GM10266 (cell line): ENCODE data around the gene PCGF2.
A peak's percentile ranks its signal among the peaks of the same experiment; 100 is the strongest.

Source experiments
- DNase-seq: peaks from one replicate; pipeline ENCODE4 v3.0.0; 2012; ENCODE audit errors: extremely low spot score
- TF ChIP-seq, protein P1 (sequence below): IDR thresholded peaks from 2 replicates; pipeline ENCODE4 v1.5.1; 2012; ENCODE audit warnings: mild to moderate bottlenecking, low read depth; ENCODE audit not compliant: control insufficient read depth, insufficient read depth; ENCODE audit errors: missing control alignments

The PCGF2 gene

GRCh38 chr17:38746849-38747462 lies 1.2 kb downstream of the PCGF2 start:
- TF ChIP-seq, protein P1, sequence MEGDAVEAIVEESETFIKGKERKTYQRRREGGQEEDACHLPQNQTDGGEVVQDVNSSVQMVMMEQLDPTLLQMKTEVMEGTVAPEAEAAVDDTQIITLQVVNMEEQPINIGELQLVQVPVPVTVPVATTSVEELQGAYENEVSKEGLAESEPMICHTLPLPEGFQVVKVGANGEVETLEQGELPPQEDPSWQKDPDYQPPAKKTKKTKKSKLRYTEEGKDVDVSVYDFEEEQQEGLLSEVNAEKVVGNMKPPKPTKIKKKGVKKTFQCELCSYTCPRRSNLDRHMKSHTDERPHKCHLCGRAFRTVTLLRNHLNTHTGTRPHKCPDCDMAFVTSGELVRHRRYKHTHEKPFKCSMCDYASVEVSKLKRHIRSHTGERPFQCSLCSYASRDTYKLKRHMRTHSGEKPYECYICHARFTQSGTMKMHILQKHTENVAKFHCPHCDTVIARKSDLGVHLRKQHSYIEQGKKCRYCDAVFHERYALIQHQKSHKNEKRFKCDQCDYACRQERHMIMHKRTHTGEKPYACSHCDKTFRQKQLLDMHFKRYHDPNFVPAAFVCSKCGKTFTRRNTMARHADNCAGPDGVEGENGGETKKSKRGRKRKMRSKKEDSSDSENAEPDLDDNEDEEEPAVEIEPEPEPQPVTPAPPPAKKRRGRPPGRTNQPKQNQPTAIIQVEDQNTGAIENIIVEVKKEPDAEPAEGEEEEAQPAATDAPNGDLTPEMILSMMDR = no peak
- DNase-seq = no peak

DNA sequence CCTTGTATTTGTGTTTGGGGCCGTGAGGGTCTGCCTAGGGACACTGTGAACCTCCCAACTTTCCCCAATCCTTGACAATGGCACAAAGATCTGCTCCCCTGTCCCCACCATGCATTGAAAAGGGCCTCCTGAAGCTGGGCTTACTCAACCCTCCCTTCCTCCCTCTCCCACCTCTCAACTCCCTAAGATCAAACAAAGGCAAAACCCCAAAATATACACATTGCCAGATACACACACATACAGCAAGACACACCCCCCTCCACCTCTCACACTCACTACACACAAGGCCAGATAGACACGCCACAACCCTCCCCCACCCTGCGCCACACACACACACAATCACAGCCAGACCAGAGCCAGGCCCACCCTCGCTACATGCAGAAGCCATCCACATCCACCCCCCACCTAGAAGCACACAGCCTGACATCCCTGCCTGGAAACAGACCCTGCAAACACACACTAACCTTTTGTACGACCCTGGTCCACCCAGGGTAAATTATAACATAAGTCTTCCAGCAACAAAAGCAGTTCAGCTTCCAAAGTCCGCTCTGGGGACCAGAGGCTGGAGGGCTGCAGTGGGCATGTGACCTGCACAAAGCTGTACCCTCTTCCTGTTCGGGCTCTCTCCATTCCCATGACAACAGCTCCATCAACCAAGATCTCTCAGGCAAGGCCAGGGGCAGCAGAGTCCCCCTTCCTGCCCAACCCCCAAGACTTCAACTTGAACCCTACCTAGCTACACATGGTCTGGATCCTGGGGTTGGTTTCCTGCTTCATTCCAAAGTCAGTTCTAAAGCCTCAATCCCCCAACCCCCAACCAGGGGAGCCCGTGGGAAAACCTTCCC lies 1.9 kb downstream of the PCGF2 start:
- TF ChIP-seq, protein P1 = no peak
- DNase-seq = no peak

GRCh38 chr17:38745545-38745944 lies 2.6 kb downstream of the PCGF2 start:
- TF ChIP-seq, protein P1 = no peak
- DNase-seq = no peak

DNA sequence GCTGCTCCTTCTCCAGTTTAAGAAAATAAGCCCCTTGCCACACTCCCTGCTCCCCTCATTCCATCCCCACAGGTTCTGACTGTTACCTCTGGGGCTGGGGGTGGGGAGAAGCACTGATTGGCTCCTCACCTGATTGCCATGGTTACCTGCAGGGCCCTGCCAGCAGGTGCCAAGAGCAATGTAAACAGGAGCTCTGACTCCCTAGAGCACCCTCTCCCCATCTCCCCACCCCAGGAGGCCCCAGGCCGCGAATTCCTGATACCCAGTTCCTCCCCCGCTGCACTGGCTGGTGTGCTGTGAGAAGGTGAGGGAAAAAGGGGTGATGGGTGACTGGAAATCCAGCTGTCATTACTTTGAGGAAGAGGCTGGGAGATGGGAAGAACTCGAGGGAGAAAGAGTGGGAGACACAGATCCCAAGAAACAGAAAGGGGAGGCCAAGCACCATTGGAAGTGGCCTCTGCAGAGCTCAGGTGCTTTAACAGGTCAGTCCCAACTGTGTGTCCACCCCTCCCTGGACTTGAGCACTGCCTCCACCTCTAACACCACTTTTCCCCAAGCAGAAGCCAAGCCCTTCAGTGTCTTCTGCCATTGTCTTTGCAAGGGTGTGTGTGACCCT lies 4.5 kb downstream of the PCGF2 start:
- TF ChIP-seq, protein P1 = no peak
- DNase-seq = no peak

DNA sequence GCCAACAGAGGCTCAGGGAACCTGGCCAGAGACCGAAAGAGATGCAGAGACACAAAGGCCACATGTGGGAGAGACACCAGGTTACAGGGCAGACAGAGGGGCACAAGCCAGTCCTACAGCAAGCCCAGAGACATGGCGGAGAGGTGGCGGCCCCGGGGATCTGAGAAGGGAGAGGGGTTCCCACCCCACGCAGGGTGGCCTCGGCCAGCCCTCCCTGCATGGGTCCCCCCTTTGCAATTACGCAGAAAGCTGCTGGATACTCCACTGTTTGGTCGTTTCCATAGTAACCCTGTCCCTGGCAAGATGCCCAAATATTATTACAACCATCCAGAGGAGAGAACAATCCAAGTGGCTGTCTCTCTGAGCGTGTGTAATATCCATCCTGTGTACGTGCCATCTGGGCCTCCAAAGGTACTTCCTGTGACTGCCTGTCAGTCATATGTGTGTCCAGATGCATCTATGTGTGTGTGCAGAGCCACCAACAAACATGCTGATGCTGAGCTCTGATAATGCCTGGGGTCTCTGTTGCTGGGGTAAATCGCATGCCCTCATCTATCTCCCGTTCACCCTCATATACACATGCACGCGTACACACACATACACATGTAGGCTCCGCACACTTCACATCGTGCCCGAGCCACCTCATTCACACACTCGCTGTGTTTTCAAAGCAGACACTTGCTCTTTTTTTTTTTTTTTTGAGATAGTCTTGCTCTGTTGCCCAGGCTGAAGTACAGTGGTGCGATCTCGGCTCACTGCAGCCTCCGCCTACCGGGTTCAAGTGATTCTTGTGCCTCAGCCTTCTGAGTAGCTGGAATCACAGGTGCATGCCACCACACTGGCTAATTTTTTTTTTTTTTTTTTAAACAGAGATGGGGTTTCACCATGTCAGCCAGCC lies 5.5 kb downstream of the PCGF2 start:
- TF ChIP-seq, protein P1 = no peak
- peak; percentile 16 for DNase-seq

- DNase-seq = no peak
- TF ChIP-seq, protein P1 = no peak
Measured at GRCh38 chr17:38741921-38742410, 6.2 kb downstream of the PCGF2 start.
